ENCODE results near the gene MVP. TPM values are rescaled to one million over a fixed set of nuclear protein-coding genes. Genes with fewer than 3 reads are reported as not detected.

MVP gene
- total RNA-seq, 6 experiments from 2014 or later: 234 to 296 (median 268) TPM

DNA sequence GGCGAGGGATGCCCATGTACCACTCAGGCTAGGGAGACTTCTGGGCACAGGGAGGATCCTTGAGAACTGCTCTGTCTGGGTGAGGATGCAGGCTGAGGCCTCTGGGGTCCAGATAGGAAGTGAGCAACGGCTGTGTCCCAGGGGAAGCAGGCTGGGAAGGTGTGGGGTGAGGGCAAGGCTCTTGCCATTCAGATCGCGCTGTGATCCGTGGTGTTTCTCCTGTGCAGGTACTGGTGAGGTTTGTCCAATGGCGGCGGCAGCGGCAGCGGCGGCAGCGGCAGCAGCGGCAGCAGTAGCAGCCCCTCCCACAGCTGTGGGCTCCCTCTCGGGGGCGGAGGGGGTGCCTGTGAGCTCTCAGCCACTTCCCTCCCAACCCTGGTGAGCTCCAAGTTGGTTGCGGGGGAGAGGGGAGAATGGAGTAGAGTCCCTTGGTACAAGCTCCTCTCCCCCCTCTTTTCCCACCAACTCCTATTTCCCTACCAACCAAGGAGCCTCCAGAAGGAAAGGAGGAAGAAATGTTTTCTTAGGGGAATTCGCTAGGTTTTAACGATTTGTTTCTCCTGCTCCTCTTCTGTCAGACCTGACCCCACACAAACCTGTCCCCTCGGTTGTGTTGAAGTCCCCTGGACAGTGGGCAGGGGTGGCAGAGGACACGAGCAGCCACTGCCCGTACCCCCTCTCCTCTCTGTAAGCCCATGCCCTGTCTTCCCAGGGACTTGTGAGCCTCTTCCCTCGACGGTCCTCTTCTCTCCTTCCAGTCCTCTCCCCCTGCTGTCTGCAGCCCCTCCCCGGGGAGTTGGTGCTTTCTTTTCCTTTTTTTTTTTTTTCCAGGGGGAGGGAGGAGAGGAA is 10.2 kb upstream of the MVP start:
- peaks cover 6% of the 10 kb centered on the region for H3K27me3 Mint-ChIP-seq (ENCODE audit: insufficient read depth)
- DNase-seq: no peak
- H3K36me3 Mint-ChIP-seq (ENCODE audit: low read depth): peaks cover 12% of the 10 kb centered on the region
- TF ChIP-seq, protein P1, sequence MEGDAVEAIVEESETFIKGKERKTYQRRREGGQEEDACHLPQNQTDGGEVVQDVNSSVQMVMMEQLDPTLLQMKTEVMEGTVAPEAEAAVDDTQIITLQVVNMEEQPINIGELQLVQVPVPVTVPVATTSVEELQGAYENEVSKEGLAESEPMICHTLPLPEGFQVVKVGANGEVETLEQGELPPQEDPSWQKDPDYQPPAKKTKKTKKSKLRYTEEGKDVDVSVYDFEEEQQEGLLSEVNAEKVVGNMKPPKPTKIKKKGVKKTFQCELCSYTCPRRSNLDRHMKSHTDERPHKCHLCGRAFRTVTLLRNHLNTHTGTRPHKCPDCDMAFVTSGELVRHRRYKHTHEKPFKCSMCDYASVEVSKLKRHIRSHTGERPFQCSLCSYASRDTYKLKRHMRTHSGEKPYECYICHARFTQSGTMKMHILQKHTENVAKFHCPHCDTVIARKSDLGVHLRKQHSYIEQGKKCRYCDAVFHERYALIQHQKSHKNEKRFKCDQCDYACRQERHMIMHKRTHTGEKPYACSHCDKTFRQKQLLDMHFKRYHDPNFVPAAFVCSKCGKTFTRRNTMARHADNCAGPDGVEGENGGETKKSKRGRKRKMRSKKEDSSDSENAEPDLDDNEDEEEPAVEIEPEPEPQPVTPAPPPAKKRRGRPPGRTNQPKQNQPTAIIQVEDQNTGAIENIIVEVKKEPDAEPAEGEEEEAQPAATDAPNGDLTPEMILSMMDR (IDR thresholded peaks at IDR 0.05): no peak
- H3K27ac Mint-ChIP-seq: peak overlapping the region; percentile 88
- peaks cover 68% of the 10 kb centered on the region for H3K4me1 Mint-ChIP-seq (ENCODE audit: low read depth)
- H3K9me3 Mint-ChIP-seq: no peaks in the 10 kb centered on the region
- peak overlapping the region; percentile 89 for H3K4me3 Mint-ChIP-seq

DNA sequence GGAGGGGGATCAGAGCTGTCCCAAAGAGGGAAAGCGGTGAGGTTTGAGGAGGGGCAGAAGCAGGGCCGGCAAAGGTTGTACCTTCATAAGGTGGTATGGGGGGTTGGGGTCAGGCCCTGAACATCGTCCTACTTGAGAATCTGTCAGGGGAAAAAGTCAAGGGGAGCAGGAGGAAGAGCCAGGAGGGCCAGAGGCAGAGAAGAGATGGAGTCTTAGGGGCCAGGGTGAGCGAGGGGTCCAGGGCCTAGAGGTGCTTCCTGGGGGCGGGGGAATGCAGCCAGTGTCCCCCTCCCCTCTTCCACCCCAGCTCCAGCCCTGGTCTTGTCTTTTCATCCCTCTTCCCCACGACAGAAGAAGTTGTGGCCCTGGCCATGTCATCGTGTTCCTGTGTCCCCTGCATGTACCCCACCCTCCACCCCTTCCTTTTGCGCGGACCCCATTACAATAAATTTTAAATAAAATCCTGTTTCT is 9.5 kb upstream of the MVP start:
- H3K27ac Mint-ChIP-seq: peak overlapping the region; percentile 88
- peak overlapping the region; percentile 89 for H3K4me3 Mint-ChIP-seq

DNA sequence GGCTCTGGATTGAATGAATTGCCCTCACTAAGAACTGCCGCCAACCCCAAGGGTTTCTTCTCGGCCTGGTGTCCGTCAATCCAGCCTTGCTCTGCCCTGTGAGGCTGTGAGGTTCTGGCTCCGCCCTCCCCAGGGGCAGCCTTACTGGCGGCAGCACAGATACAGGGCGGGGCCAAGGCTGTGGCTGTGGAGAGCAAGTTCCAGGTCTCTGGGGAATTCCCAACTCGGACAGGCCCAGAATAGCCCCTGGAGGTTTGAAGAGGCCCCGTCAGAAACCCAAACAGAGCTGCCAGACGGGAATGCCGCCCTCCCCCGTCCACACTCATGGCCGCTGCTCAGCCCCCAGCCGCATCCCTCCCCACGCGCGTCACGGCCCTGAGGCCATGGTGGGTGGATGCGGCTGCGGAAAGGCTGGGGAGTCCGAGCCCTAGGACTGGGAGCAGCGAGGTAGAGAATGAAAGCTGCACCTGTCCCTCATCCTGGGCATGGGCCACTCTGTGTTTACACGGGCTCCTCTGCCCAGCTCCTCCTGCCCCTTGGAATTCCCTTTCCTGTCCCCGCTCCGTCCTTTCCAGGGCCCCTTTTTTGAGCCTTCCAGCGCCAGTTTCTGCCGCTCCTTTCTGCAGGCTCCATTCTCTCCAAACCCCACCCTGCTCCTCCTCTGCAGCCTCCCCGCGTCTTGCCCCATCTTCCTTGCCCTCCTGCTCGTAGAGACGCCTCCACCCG is 8.9 kb upstream of the MVP start:
- H3K4me3 Mint-ChIP-seq: peak overlapping the region; percentile 89
- TF ChIP-seq, protein P1 (IDR thresholded peaks at IDR 0.05): peak; percentile 11; the same call in 1 of the 2 replicates
- peak; percentile 98 for DNase-seq
- H3K9me3 Mint-ChIP-seq: no peaks in the 10 kb centered on the region
- H3K4me1 Mint-ChIP-seq (ENCODE audit: low read depth): peaks cover 73% of the 10 kb centered on the region
- H3K27me3 Mint-ChIP-seq (ENCODE audit: insufficient read depth): peaks cover 6% of the 10 kb centered on the region
- peaks cover 12% of the 10 kb centered on the region for H3K36me3 Mint-ChIP-seq (ENCODE audit: low read depth)
- peak overlapping the region; percentile 88 for H3K27ac Mint-ChIP-seq

More for the DNA sequence above, 9.5 kb upstream of the MVP start:
- no peaks in the 10 kb centered on the region for H3K9me3 Mint-ChIP-seq
- peaks cover 12% of the 10 kb centered on the region for H3K36me3 Mint-ChIP-seq (ENCODE audit: low read depth)
- peaks cover 70% of the 10 kb centered on the region for H3K4me1 Mint-ChIP-seq (ENCODE audit: low read depth)
- DNase-seq: no peak
- peaks cover 6% of the 10 kb centered on the region for H3K27me3 Mint-ChIP-seq (ENCODE audit: insufficient read depth)
- TF ChIP-seq, protein P1 (IDR thresholded peaks at IDR 0.05): no peak

DNA sequence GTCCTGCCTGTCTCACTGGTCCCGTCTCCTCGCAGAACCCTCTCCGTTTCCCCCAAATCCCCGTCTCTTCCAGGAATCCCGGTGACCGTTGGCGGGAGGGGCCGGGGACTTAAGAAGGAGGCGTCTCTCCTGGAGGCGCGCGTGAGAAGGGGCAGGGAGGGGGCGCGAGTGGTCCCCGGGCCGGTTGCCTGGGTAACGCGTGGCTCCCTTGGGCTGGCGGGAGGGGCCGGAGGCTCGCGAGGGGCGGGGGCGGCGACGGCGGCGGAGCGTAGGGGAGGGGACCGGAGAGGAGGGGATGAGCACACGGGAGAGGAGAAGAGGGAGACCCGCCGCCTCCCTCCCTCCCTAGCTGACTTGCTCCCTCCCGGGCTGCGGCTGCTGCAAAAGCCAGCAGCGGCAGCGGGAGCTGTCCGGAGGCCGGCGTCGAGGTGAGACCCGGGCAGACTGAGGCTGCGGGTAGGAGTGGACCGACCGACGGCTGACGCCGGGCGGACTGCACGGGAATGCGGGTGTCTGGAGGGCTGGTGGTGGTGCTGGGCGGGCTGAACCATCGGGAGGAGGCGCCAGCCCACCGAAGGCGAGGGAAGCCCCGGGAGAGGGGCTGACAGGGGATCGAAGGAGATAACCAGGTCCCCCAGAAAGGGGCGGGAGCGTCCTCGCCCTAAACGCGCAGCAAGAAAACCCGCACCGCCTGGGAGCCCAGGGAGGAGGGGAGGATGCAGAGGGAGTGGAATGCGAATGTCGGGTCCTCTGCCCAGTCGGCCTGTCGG is 8.2 kb upstream of the MVP start, which contains the start of gene PRRT2:
Gene PRRT2, plus strand, starts transcription at position 298 of the 770 bp plus-strand sequence. CDS start 862 bp downstream, outside the sequence.
- peak within 1 kb of the TSS; percentile 88 for H3K27ac Mint-ChIP-seq
- DNase-seq: no peak

More for the DNA sequence above, 8.2 kb upstream of the MVP start, which contains the start of gene PRRT2:
- TF ChIP-seq, protein P1 (IDR thresholded peaks at IDR 0.05): no peak
- Mint-ChIP-seq H3K4me3 (peak within 1 kb of the TSS; percentile 89), H3K27me3 (ENCODE audit: insufficient read depth) (peaks cover 6% of the 10 kb centered on the region), H3K4me1 (ENCODE audit: low read depth) (peaks cover 78% of the 10 kb centered on the region), H3K36me3 (ENCODE audit: low read depth) (peaks cover 16% of the 10 kb centered on the region), H3K9me3 (no peaks in the 10 kb centered on the region)

Measured in HFFc6 (cell line).